Measurements from ENCODE around the gene TASOR2. TPM values are rescaled to one million over a fixed set of nuclear protein-coding genes. Genes with fewer than 3 reads are reported as not detected.

The TASOR2 gene
- polyA plus RNA-seq, 1 donor (not counting 4 experiments of a cell fraction or from before 2014, with no cell fraction given), result 40.4 TPM

GRCh38 chr10:5658871-5659618 is 25.6 kb upstream of the TASOR2 start:
- no peak for DNase-seq (ENCODE audit: low read depth, low spot score)
- FAIRE-seq, result no peak
- H3K27me3 ChIP-seq (ENCODE audit: control insufficient read depth, extremely low read depth, insufficient read depth, low read length), result no peaks in the 10 kb centered on the region
- peaks cover 0 to 1% of the 10 kb centered on the region in 2 experiments for H3K36me3 ChIP-seq (ENCODE audit: control insufficient read depth in 2 of 2, extremely low read depth in 1 of 2, insufficient read depth in 2 of 2, low read length in 2 of 2)
- H3K27ac ChIP-seq (ENCODE audit: control insufficient read depth, insufficient read depth, low read length), result no peak overlapping the region
- H2AFZ ChIP-seq (ENCODE audit: control insufficient read depth, low read length), result no peak overlapping the region
- no peaks in the 10 kb centered on the region for H4K20me1 ChIP-seq (ENCODE audit: control insufficient read depth, extremely low read depth, insufficient read depth, low read length)
- no peak overlapping the region for H3K9ac ChIP-seq (ENCODE audit: control insufficient read depth, extremely low read depth, insufficient read depth, low read length)
- no peak for TF ChIP-seq EZH2 (IDR thresholded peaks at IDR 0.05; ENCODE audit: low read length)
- TF ChIP-seq, protein P1, sequence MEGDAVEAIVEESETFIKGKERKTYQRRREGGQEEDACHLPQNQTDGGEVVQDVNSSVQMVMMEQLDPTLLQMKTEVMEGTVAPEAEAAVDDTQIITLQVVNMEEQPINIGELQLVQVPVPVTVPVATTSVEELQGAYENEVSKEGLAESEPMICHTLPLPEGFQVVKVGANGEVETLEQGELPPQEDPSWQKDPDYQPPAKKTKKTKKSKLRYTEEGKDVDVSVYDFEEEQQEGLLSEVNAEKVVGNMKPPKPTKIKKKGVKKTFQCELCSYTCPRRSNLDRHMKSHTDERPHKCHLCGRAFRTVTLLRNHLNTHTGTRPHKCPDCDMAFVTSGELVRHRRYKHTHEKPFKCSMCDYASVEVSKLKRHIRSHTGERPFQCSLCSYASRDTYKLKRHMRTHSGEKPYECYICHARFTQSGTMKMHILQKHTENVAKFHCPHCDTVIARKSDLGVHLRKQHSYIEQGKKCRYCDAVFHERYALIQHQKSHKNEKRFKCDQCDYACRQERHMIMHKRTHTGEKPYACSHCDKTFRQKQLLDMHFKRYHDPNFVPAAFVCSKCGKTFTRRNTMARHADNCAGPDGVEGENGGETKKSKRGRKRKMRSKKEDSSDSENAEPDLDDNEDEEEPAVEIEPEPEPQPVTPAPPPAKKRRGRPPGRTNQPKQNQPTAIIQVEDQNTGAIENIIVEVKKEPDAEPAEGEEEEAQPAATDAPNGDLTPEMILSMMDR (optimal IDR thresholded peaks at IDR 0.05 in 1 of 3, IDR thresholded peaks at IDR 0.05 in 1 of 3, conservative IDR thresholded peaks at IDR 0.05 in 1 of 3; ENCODE audit: extremely low read depth in 1 of 3, insufficient read depth in 2 of 3, low read length in 3 of 3), result no peak
- no peak overlapping the region for H3K4me3 ChIP-seq (ENCODE audit: control insufficient read depth in 2 of 3, extremely low read depth in 1 of 3, insufficient read depth in 2 of 3, low read depth in 1 of 3, low read length in 3 of 3)
- peaks cover 9% of the 10 kb centered on the region for H3K4me1 ChIP-seq (ENCODE audit: control insufficient read depth, extremely low read depth, insufficient read depth, low read length)
- no peaks in the 10 kb centered on the region for H3K9me1 ChIP-seq (ENCODE audit: control insufficient read depth, extremely low read depth, insufficient read depth, low read length)
- H3K4me2 ChIP-seq (ENCODE audit: control insufficient read depth, extremely low read depth, insufficient read depth, low read depth, low read length), result no peak overlapping the region
- no peaks in the 10 kb centered on the region for H3K79me2 ChIP-seq (ENCODE audit: control insufficient read depth, insufficient read depth, low read length)
- H3K9me3 ChIP-seq (ENCODE audit: control insufficient read depth, low read depth, low read length), result no peaks in the 10 kb centered on the region
- dilution Hi-C loops (cut with MboI; ENCODE audit: extremely low pct_ligation_motif_present, low sequenced_read_pairs), result no loop called here

DNA sequence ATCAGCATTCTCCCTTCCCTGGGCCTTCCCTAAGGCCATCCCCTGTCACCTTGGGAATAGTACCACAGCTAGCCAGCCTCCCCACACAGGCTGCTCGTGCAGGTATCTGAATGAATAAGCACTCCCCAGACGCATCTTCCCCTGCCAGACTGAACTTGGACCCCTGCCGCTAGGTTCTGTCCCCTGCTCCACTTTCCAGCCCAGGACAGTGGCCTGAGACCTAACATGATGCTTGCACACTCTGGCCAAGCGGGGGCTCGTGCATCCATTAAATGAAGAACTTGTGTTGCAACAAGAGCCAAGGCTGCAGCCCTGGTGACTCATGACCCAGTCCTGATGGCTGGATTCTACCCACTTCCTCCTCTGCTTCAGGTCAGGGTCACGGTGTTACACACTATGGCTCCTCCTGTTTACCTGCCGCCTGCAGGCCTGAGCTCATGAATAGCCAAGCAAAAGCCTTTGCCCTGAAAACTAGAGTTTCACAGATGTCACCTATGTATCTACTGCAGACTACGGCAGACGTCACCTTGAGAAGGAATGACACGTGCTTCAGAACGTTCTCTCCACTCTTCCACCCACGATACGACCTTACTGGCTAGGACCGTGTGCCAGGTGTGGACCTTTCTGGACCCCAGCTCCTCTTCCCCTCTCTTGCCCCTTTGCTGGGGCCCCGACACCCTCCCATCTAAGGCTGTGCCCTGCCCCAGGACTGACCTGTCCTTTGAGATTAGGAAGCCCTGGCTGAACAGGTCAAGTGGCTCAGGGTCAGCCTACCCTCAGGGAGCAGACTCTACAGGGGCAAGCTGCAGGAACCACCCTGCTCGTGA is 24.7 kb upstream of the TASOR2 start:
- DNase-seq (ENCODE audit: low read depth, low spot score), result peak; percentile 5
- H2AFZ ChIP-seq (ENCODE audit: control insufficient read depth, low read length), result no peak overlapping the region
- no peaks in the 10 kb centered on the region for H3K79me2 ChIP-seq (ENCODE audit: control insufficient read depth, insufficient read depth, low read length)
- peaks cover 0 to 1% of the 10 kb centered on the region in 2 experiments for H3K36me3 ChIP-seq (ENCODE audit: control insufficient read depth in 2 of 2, extremely low read depth in 1 of 2, insufficient read depth in 2 of 2, low read length in 2 of 2)
- H3K4me1 ChIP-seq (ENCODE audit: control insufficient read depth, extremely low read depth, insufficient read depth, low read length), result peaks cover 9% of the 10 kb centered on the region
- TF ChIP-seq EZH2 (IDR thresholded peaks at IDR 0.05; ENCODE audit: low read length), result no peak
- TF ChIP-seq, protein P1 (optimal IDR thresholded peaks at IDR 0.05 in 1 of 3, IDR thresholded peaks at IDR 0.05 in 1 of 3, conservative IDR thresholded peaks at IDR 0.05 in 1 of 3; ENCODE audit: extremely low read depth in 1 of 3, insufficient read depth in 2 of 3, low read length in 3 of 3), result no peak
- H3K4me2 ChIP-seq (ENCODE audit: control insufficient read depth, extremely low read depth, insufficient read depth, low read depth, low read length), result no peak overlapping the region
- H3K9me3 ChIP-seq (ENCODE audit: control insufficient read depth, low read depth, low read length), result no peaks in the 10 kb centered on the region
- dilution Hi-C loops (cut with MboI; ENCODE audit: extremely low pct_ligation_motif_present, low sequenced_read_pairs), result no loop called here
- H3K9me1 ChIP-seq (ENCODE audit: control insufficient read depth, extremely low read depth, insufficient read depth, low read length), result no peaks in the 10 kb centered on the region
- no peaks in the 10 kb centered on the region for H3K27me3 ChIP-seq (ENCODE audit: control insufficient read depth, extremely low read depth, insufficient read depth, low read length)
- H4K20me1 ChIP-seq (ENCODE audit: control insufficient read depth, extremely low read depth, insufficient read depth, low read length), result no peaks in the 10 kb centered on the region
- no peak overlapping the region for H3K27ac ChIP-seq (ENCODE audit: control insufficient read depth, insufficient read depth, low read length)
- H3K9ac ChIP-seq (ENCODE audit: control insufficient read depth, extremely low read depth, insufficient read depth, low read length), result no peak overlapping the region
- H3K4me3 ChIP-seq (ENCODE audit: control insufficient read depth in 2 of 3, extremely low read depth in 1 of 3, insufficient read depth in 2 of 3, low read depth in 1 of 3, low read length in 3 of 3), result no peak overlapping the region
- peak; percentile 57 for FAIRE-seq

All from keratinocyte (primary cell).